ENCODE measurements around the gene KLHDC7A.

The KLHDC7A gene

GRCh38 chr1:18470671-18471355 lies 9.9 kb upstream of the KLHDC7A start:
- no peaks in the 10 kb centered on the region for H3K4me1 ChIP-seq (ENCODE audit: control insufficient read depth in 2 of 2, insufficient read depth in 2 of 2, low read length in 2 of 2)
- H3K9ac ChIP-seq (ENCODE audit: low read depth in 1 of 2, low read length in 2 of 2), result no peak overlapping the region
- no peaks in the 10 kb centered on the region for H3K9me3 ChIP-seq (ENCODE audit: control insufficient read depth in 2 of 2, low read length in 2 of 2)
- no peak overlapping the region for H3K4me3 ChIP-seq (ENCODE audit: low read length in 2 of 2)
- no peak overlapping the region for H3K27ac ChIP-seq (ENCODE audit: low read depth in 2 of 2, low read length in 2 of 2)
- no peaks in the 10 kb centered on the region for H3K27me3 ChIP-seq (ENCODE audit: control insufficient read depth in 2 of 2, insufficient read depth in 2 of 2, low read length in 2 of 2)
- H3K36me3 ChIP-seq (ENCODE audit: control insufficient read depth in 2 of 2, insufficient read depth in 2 of 2, low read length in 2 of 2), result no peaks in the 10 kb centered on the region

- Histone ChIP-seq H3K4me1 (ENCODE audit: control insufficient read depth in 2 of 2, insufficient read depth in 2 of 2, low read length in 2 of 2) (no peaks in the 10 kb centered on the region), H3K27me3 (ENCODE audit: control insufficient read depth in 2 of 2, insufficient read depth in 2 of 2, low read length in 2 of 2) (no peaks in the 10 kb centered on the region), H3K9me3 (ENCODE audit: control insufficient read depth in 2 of 2, low read length in 2 of 2) (no peaks in the 10 kb centered on the region), H3K27ac (ENCODE audit: low read depth in 2 of 2, low read length in 2 of 2) (no peak overlapping the region), H3K9ac (ENCODE audit: low read depth in 1 of 2, low read length in 2 of 2) (no peak overlapping the region), H3K36me3 (ENCODE audit: control insufficient read depth in 2 of 2, insufficient read depth in 2 of 2, low read length in 2 of 2) (no peaks in the 10 kb centered on the region), H3K4me3 (ENCODE audit: low read length in 2 of 2) (no peak overlapping the region)
Measured at GRCh38 chr1:18473195-18473815, 7.4 kb upstream of the KLHDC7A start.

GRCh38 chr1:18474559-18475175 lies 6.1 kb upstream of the KLHDC7A start:
- Histone ChIP-seq H3K27ac (ENCODE audit: low read depth in 2 of 2, low read length in 2 of 2) (no peak overlapping the region), H3K36me3 (ENCODE audit: control insufficient read depth in 2 of 2, insufficient read depth in 2 of 2, low read length in 2 of 2) (no peaks in the 10 kb centered on the region), H3K9ac (ENCODE audit: low read depth in 1 of 2, low read length in 2 of 2) (no peak overlapping the region), H3K27me3 (ENCODE audit: control insufficient read depth in 2 of 2, insufficient read depth in 2 of 2, low read length in 2 of 2) (no peaks in the 10 kb centered on the region), H3K4me3 (ENCODE audit: low read length in 2 of 2) (no peak overlapping the region), H3K4me1 (ENCODE audit: control insufficient read depth in 2 of 2, insufficient read depth in 2 of 2, low read length in 2 of 2) (peaks cover 0 to 2% of the 10 kb centered on the region in 2 donors), H3K9me3 (ENCODE audit: control insufficient read depth in 2 of 2, low read length in 2 of 2) (no peaks in the 10 kb centered on the region)

DNA sequence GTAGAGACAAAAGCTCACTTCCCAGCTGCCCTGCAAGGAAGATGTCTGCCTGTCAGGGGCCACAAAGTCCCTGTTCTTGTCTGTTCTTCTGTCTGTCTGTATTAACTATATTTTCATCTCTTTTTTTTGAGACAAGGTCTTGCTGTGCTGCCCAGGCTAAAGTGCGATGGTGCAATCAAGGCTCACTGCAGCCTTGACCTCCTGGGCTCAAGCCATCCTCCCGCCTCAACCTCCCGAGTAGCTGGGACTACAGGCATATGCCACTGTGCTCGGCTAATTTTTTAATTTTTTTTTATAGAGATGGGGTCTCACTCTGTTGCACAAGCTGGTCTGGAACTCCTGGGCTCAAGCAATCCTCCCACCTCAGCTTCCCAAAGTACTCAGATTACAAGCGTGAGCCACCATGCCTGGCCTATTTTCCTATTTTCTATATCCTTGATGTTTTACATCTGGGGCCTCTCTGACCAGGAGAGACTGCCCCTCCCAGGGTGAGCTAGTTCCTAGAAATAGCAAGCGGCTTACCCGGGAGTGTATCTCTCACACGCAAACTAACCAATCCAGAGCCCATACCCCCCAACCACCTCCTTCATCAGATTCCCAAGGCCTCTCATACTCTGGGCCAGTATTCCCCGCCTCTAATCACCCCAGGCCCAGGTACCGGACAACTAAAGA lies 5.4 kb upstream of the KLHDC7A start:
- Histone ChIP-seq H3K4me3 (ENCODE audit: low read length in 2 of 2) (no peak overlapping the region), H3K27ac (ENCODE audit: low read depth in 2 of 2, low read length in 2 of 2) (no peak overlapping the region), H3K9me3 (ENCODE audit: control insufficient read depth in 2 of 2, low read length in 2 of 2) (no peaks in the 10 kb centered on the region), H3K36me3 (ENCODE audit: control insufficient read depth in 2 of 2, insufficient read depth in 2 of 2, low read length in 2 of 2) (no peaks in the 10 kb centered on the region), H3K9ac (ENCODE audit: low read depth in 1 of 2, low read length in 2 of 2) (no peak overlapping the region), H3K4me1 (ENCODE audit: control insufficient read depth in 2 of 2, insufficient read depth in 2 of 2, low read length in 2 of 2) (peaks cover 2 to 9% of the 10 kb centered on the region in 2 donors), H3K27me3 (ENCODE audit: control insufficient read depth in 2 of 2, insufficient read depth in 2 of 2, low read length in 2 of 2) (no peaks in the 10 kb centered on the region)

- Histone ChIP-seq H3K9ac (ENCODE audit: low read depth in 1 of 2, low read length in 2 of 2) (no peak overlapping the region), H3K4me1 (ENCODE audit: control insufficient read depth in 2 of 2, insufficient read depth in 2 of 2, low read length in 2 of 2) (peaks cover 10 to 20% of the 10 kb centered on the region in 2 donors), H3K9me3 (ENCODE audit: control insufficient read depth in 2 of 2, low read length in 2 of 2) (no peaks in the 10 kb centered on the region), H3K27me3 (ENCODE audit: control insufficient read depth in 2 of 2, insufficient read depth in 2 of 2, low read length in 2 of 2) (no peaks in the 10 kb centered on the region), H3K4me3 (ENCODE audit: low read length in 2 of 2) (no peak overlapping the region), H3K27ac (ENCODE audit: low read depth in 2 of 2, low read length in 2 of 2) (no peak overlapping the region), H3K36me3 (ENCODE audit: control insufficient read depth in 2 of 2, insufficient read depth in 2 of 2, low read length in 2 of 2) (no peaks in the 10 kb centered on the region)
Measured at GRCh38 chr1:18479454-18479853, 1.3 kb upstream of the KLHDC7A start.

DNA sequence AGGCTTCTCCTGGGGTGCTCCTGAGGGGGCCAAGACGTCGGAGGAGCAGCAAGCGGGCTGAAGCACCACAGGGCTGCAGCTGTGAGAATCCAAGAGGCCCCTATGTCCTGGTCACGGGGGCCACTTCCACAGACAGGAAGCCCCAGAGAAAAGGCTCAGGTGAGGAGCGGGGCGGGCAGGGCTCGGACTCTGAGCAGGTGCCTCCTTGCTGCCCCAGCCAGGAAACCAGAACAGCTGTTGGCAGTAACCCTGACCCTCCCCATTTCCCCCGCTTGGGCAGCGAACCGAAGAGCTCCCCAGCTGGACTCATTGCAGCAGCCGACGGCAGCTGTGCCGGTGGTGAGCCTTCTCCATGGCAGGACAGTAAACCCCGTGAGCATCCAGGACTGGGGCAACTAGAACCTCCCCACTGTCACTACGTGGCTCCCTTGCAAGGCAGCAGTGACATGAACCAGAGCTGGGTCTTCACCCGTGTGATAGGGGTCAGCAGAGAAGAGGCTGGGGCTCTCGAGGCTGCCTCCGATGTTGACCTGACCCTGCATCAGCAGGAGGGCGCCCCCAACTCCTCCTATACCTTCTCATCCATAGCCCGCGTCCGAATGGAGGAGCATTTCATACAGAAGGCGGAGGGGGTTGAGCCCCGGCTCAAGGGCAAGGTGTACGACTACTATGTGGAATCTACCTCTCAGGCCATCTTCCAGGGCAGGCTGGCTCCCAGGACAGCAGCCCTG lies 625 bp downstream of the KLHDC7A start:
- Histone ChIP-seq H3K9me3 (ENCODE audit: control insufficient read depth in 2 of 2, low read length in 2 of 2) (no peaks in the 10 kb centered on the region), H3K27me3 (ENCODE audit: control insufficient read depth in 2 of 2, insufficient read depth in 2 of 2, low read length in 2 of 2) (no peaks in the 10 kb centered on the region), H3K36me3 (ENCODE audit: control insufficient read depth in 2 of 2, insufficient read depth in 2 of 2, low read length in 2 of 2) (no peaks in the 10 kb centered on the region), H3K4me3 (ENCODE audit: low read length in 2 of 2) (peak overlapping the region; percentile 14 to 17), H3K9ac (ENCODE audit: low read depth in 1 of 2, low read length in 2 of 2) (peak overlapping the region in 1 of 2 donors; percentile 27), H3K4me1 (ENCODE audit: control insufficient read depth in 2 of 2, insufficient read depth in 2 of 2, low read length in 2 of 2) (peaks cover 10 to 20% of the 10 kb centered on the region in 2 donors), H3K27ac (ENCODE audit: low read depth in 2 of 2, low read length in 2 of 2) (peak overlapping the region; percentile 56 to 79)

- H3K9ac ChIP-seq (ENCODE audit: low read depth in 1 of 2, low read length in 2 of 2), result no peak overlapping the region
- no peaks in the 10 kb centered on the region for H3K36me3 ChIP-seq (ENCODE audit: control insufficient read depth in 2 of 2, insufficient read depth in 2 of 2, low read length in 2 of 2)
- H3K27me3 ChIP-seq (ENCODE audit: control insufficient read depth in 2 of 2, insufficient read depth in 2 of 2, low read length in 2 of 2), result no peaks in the 10 kb centered on the region
- H3K27ac ChIP-seq (ENCODE audit: low read depth in 2 of 2, low read length in 2 of 2), result peak overlapping the region in 1 of 2 donors; percentile 38
- H3K4me3 ChIP-seq (ENCODE audit: low read length in 2 of 2), result no peak overlapping the region
- H3K9me3 ChIP-seq (ENCODE audit: control insufficient read depth in 2 of 2, low read length in 2 of 2), result no peaks in the 10 kb centered on the region
- H3K4me1 ChIP-seq (ENCODE audit: control insufficient read depth in 2 of 2, insufficient read depth in 2 of 2, low read length in 2 of 2), result peaks cover 10 to 20% of the 10 kb centered on the region in 2 donors
Measured at GRCh38 chr1:18481921-18482701, 1.4 kb downstream of the KLHDC7A start.

DNA sequence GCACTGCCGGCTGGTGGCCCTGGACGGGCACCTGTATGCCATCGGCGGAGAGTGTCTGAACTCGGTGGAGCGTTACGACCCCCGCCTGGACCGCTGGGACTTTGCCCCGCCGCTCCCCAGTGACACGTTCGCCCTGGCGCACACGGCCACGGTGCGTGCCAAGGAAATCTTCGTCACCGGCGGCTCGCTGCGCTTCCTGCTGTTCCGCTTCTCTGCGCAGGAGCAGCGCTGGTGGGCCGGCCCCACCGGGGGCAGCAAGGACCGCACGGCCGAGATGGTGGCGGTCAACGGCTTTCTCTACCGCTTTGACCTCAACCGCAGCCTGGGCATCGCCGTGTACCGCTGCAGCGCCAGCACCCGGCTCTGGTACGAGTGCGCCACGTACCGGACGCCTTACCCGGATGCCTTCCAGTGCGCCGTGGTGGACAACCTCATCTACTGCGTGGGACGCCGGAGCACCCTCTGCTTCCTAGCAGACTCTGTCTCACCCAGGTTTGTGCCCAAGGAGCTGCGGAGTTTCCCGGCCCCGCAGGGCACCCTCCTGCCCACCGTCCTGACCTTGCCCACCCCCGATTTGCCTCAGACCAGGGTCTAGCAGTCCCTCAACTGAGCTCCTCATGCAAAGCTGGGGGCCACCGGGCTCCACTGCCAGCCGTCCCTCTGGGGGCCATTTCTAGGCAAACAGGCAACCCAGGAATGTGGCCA lies 2.1 kb downstream of the KLHDC7A start:
- H3K36me3 ChIP-seq (ENCODE audit: control insufficient read depth in 2 of 2, insufficient read depth in 2 of 2, low read length in 2 of 2), result no peaks in the 10 kb centered on the region
- H3K27ac ChIP-seq (ENCODE audit: low read depth in 2 of 2, low read length in 2 of 2), result no peak overlapping the region

DNA sequence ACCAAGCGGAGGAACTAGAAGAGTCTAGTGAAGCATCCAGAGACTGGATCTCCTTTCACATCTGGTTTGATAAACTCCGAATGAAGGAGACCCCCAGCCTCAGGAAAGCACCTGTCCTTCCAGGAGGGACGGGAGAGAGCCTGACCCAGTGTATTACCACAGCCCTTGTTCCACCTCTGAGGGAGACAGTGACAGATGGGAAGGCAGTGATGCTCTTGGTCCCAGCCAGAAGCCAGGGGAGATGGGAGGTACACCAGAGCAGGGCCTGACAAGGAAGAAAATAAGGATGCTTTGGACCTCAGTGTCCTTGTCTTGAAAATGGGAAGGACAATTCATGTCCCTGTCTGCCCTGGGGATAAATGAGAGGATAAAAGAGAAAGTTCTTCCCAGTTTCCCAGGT lies 3.5 kb downstream of the KLHDC7A start:
- Histone ChIP-seq H3K27me3 (ENCODE audit: control insufficient read depth in 2 of 2, insufficient read depth in 2 of 2, low read length in 2 of 2) (no peaks in the 10 kb centered on the region), H3K9me3 (ENCODE audit: control insufficient read depth in 2 of 2, low read length in 2 of 2) (no peaks in the 10 kb centered on the region), H3K36me3 (ENCODE audit: control insufficient read depth in 2 of 2, insufficient read depth in 2 of 2, low read length in 2 of 2) (no peaks in the 10 kb centered on the region), H3K4me1 (ENCODE audit: control insufficient read depth in 2 of 2, insufficient read depth in 2 of 2, low read length in 2 of 2) (peaks cover 10 to 20% of the 10 kb centered on the region in 2 donors), H3K9ac (ENCODE audit: low read depth in 1 of 2, low read length in 2 of 2) (no peak overlapping the region), H3K27ac (ENCODE audit: low read depth in 2 of 2, low read length in 2 of 2) (no peak overlapping the region), H3K4me3 (ENCODE audit: low read length in 2 of 2) (no peak overlapping the region)

More for the DNA sequence above, 2.1 kb downstream of the KLHDC7A start:
- no peaks in the 10 kb centered on the region for H3K27me3 ChIP-seq (ENCODE audit: control insufficient read depth in 2 of 2, insufficient read depth in 2 of 2, low read length in 2 of 2)
- H3K9ac ChIP-seq (ENCODE audit: low read depth in 1 of 2, low read length in 2 of 2), result no peak overlapping the region
- no peak overlapping the region for H3K4me3 ChIP-seq (ENCODE audit: low read length in 2 of 2)
- no peaks in the 10 kb centered on the region for H3K9me3 ChIP-seq (ENCODE audit: control insufficient read depth in 2 of 2, low read length in 2 of 2)
- H3K4me1 ChIP-seq (ENCODE audit: control insufficient read depth in 2 of 2, insufficient read depth in 2 of 2, low read length in 2 of 2), result peaks cover 10 to 20% of the 10 kb centered on the region in 2 donors
